Activated CD4-positive, alpha-beta T cell treated with anti-CD3 and anti-CD28 coated beads, Interleukin-2, amount 50 U/mL, for 16 hours (primary cell): Measurements from ENCODE around the gene PTPN11.
"Not testable (repeated sequence)": the region's sequence is repeated elsewhere in the genome, so short reads cannot be mapped to it uniquely, and the experiment has no call there.

Experiments
- DNase-seq: peaks from one replicate; pipeline ENCODE4 v3.0.0-alpha.2; 2020

Gene PTPN11

DNA sequence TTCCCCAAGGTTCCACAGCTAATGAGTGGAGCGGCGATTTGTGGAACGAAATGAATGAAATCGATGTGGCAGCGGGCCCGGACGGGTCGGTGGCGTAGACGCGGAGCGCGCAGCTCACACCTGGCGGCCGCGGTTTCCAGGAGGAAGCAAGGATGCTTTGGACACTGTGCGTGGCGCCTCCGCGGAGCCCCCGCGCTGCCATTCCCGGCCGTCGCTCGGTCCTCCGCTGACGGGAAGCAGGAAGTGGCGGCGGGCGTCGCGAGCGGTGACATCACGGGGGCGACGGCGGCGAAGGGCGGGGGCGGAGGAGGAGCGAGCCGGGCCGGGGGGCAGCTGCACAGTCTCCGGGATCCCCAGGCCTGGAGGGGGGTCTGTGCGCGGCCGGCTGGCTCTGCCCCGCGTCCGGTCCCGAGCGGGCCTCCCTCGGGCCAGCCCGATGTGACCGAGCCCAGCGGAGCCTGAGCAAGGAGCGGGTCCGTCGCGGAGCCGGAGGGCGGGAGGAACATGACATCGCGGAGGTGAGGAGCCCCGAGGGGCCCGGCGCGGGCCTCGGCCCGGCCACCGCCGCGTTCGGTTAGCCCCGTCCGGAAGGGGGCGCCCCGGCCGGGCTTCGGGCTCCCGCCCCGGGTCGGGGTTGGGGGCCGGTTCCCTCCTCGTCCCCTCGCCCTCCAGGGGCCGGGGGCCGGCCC is at the start of gene PTPN11:
TSS of gene PTPN11 (plus strand) at position 340 of the 689 bp plus-strand sequence. CDS start at position 505, 165 bp downstream.
- DNase-seq: peak; percentile 91

DNA sequence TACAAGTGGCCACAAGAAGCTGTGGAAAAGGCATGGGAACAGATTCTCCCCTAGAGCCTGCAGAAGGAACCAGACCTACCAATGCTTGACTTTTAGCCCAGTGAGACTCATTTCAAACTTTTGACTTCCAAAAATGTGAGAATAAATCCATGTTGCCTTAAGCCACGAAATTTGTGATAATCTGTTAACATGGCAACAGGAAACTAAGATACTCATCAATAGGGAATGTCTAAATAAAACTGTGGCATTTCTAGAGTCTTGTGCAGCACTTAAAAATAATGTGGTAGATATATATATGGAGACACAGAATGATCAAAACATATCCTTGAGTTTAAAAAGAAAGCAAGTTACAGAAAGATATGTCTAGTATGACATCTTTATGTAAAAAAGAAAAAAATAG is 48.5 kb upstream of the PTPN11 start:
- no peak for DNase-seq

DNA sequence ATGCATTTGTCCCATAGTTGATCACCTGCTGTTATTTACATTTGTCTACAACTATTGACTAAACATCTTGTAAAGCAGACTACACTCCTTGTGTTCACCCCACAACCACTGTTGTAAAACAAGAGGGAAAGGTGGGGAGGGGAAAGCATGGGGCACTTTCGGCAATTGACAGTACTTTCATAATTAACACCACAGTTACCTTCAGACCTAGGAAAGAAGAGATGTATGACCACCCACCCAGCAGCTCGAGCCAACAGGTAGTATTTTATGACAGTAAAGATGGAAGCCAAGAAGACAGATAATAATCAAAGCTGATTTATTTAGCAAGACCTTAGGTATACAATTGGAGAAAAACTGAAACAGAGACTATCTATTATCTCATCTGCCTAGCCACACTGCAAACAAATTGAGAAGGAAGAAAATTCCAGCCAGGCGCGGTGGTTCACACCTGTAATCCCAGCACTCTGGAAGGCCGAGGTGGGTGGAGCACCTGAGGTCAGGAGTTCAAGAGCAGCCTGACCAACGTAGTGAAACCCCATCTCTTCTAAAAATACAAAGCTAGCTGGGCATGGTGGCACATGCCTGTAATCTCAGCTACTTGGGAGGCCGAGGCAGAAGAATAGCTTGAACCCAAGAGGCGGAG is 47.8 kb upstream of the PTPN11 start:
- no peak for DNase-seq

DNA sequence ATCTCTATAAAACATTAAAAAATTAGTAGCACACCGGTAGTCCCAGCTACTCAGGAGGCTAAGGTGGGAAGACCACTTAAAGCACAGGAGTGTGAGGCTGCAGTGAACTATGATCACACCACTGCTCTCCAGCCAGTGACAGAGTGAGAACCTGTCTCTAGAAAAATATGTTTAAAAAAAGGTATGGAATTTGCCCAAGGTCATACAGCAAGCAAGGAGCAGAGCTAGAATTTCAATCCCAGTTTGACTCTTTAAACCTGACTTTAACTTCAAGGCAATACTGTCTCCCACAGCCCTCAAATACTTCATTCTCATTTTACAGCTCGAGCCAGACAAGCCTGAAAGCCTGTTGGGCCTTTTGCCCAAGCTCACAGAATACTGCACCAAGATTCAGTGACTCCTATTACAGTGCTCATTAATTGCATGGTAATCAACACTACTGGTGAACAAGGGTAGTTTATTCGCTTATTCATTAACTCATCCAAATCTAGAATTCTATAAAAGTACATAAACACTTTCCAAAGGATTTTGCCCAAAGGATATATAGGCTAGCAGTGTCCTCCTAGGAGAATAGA is 44.5 kb upstream of the PTPN11 start:
- DNase-seq: no peak

- no peak for DNase-seq
These were observed 43.6 kb upstream of the PTPN11 start for GRCh38 chr12:112375105-112375504.

DNA sequence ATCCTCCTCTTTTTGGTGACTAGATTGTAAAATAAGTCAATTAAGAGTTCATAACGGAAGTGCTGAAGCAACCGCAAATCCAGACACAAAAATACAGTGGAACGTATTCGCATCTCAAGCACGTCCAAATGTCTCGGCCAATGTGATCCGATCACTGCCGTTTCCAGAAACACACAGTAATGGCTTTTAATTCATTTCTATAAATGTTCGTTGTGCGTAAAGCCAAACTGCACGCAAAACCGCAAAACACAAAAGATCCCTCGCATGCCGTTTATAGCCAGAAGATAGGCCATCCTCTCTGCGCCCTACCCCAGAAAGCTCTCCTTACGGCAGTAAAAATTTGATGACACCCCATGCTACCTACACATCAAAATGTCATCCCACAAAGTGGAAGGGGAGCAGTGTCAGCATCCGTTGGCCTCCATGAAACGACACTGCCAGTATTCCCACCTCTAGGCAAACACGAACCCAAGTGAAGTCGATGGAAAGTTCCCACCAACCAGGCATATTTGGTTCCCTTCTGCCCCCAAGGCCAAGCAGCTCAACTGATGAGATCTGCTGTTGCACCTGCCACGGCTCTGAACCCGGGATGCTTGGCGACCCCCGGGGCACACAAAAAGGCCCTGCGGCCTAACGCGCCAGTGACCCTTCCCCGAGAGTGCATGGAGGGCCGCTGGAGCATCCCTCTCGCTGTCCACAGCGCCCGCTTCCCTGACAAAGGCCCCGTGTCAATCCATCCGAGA is 37.9 kb upstream of the PTPN11 start:
- DNase-seq: no peak

GRCh38 chr12:112381406-112381882 is 37.3 kb upstream of the PTPN11 start:
- DNase-seq: peak; percentile 18

- peak; percentile 93 for DNase-seq
These were observed 36.6 kb upstream of the PTPN11 start, which contains the start of gene HECTD4 for GRCh38 chr12:112381883-112382796. Gene HECTD4, minus strand, starts transcription at chr12:112382431. Its CDS starts 303 bp downstream, at chr12:112382128.

DNA sequence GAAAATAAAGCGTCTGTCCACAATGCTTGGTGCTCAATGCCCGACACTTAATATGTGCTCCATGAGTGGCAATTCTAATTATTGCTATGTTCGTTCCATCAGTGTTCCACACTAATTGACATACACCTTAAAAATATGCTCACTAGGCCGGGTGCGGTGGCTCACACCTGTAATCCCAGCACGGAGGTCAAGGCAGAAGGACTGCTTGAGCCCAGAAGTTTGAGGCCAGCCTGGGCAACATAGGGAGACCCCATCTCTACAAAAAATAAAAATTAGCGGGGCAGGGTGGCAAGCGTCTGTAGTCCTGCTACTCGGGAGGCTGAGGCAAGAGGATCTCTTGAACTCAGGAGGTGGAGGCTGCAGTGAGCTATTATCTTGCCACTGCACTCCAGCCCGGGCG is 35.9 kb upstream of the PTPN11 start:
- DNase-seq: no peak

GRCh38 chr12:112386726-112387125 is 32.0 kb upstream of the PTPN11 start:
- DNase-seq: no peak

GRCh38 chr12:112389228-112389627 is 29.5 kb upstream of the PTPN11 start:
- no peak for DNase-seq

DNA sequence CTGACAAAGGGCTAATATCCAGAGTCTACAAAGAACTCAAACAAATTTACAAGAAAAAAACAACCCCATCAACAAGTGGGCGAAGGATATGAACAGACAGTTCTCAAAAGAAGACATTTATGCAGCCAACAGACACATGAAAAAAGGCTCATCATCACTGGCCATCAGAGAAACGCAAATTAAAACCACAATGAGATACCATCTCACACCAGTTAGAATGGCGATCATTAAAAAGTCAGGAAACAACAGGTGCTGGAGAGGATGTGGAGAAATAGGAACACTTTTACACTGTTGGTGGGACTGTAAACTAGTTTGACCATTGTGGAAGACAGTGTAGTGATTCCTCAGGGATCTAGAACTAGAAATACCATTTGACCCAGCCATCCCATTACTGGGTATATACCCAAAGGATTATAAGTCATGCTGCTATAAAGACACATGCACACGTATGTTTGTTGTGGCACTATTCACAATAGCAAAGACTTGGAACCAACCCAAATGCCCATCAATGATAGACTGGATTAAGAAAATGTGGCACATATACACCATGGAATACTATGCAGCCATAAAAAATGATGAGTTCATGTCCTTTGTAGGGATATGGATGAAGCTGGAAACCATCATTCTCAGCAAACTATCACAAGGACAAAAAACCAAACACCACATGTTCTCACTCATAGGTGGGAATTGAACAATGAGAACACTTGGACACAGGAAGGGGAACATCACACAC is 28.7 kb upstream of the PTPN11 start:
- not testable (repeated sequence) for DNase-seq

GRCh38 chr12:112393328-112393727 is 25.4 kb upstream of the PTPN11 start:
- DNase-seq: no peak

DNA sequence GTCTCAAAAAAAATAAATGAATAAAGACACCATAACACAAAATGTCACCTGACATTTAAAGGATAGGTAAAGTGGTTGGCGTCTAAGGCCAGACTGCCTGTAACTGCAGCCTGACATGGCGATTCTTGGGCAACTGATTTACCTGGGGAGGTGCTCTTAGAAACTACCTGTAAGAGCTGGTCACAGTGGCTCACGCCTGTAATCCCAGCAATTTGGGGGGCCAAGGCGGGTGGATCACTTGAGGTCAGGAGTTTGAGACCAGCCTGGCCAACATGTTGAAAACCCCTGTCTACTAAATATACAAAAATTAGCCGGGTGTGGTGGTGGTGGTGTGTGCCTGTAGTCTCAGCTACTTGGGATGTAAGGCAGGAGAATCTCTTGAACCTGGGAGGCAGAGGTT is 17.7 kb upstream of the PTPN11 start:
- DNase-seq: no peak

DNA sequence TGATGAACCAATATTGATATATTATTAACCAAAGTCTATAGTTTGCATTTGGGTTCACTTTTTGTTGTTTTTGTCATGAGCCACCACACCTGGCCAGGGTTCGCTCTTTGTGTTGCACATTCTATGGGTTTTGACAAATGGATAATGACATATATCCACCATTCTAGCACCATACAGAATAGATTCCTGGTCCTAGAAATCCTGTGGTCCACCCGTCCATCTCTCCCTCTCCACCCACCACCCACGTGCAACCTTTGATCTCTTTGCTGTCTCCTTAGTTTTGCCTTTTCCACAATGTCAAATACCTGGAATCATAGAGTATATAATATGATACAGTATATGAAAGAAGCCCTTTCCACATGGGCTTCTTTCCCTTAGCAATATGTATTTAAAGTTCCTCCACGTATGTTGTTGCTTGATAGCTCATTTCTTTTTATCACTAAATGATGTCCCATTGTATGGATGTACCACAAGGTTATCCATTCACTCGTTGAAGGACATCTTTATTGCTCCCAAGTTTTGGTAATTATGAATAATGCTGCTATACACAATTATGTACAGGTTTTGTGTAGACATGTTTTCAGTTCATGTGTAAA is 16.7 kb upstream of the PTPN11 start:
- DNase-seq: no peak

GRCh38 chr12:112406519-112407488 is 11.9 kb upstream of the PTPN11 start:
- no peak for DNase-seq

GRCh38 chr12:112407683-112408082 is 11.1 kb upstream of the PTPN11 start:
- DNase-seq: not testable (repeated sequence)

DNA sequence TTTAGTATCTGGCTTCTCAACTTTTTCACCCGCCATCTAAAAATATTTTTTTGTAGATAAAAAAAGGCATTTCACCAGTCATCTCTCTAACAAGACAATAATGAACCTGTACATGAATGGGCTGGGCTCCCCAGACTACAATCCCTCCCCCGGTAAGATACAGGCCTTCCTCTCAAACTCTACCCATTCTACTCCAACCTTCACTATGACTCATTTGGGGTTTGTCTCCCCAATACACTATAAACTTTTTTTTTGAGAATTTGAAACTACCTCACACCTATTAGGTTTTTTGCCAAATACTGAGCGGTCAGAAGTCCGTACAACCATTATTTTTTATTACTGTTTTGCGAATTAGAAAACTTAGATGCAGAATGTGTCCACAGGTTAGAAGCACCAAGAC is 10.1 kb upstream of the PTPN11 start:
- DNase-seq: peak; percentile 47

GRCh38 chr12:112409064-112409905 is 9.5 kb upstream of the PTPN11 start, which contains the start of gene RPL6:
Gene RPL6, minus strand, starts transcription at chr12:112409605. Its CDS starts 949 bp downstream, at chr12:112408656.
- peak; percentile 95 for DNase-seq
